ENCODE data around the gene HOXA3. TPM values are rescaled to one million over a fixed set of nuclear protein-coding genes. Genes with fewer than 3 reads are reported as not detected.

HOXA3 gene
- total and polyA plus RNA-seq, 2 of the 8 experiments (the other 6 are each of a cell fraction or from before 2014, with no cell fraction given), result not detected

DNA sequence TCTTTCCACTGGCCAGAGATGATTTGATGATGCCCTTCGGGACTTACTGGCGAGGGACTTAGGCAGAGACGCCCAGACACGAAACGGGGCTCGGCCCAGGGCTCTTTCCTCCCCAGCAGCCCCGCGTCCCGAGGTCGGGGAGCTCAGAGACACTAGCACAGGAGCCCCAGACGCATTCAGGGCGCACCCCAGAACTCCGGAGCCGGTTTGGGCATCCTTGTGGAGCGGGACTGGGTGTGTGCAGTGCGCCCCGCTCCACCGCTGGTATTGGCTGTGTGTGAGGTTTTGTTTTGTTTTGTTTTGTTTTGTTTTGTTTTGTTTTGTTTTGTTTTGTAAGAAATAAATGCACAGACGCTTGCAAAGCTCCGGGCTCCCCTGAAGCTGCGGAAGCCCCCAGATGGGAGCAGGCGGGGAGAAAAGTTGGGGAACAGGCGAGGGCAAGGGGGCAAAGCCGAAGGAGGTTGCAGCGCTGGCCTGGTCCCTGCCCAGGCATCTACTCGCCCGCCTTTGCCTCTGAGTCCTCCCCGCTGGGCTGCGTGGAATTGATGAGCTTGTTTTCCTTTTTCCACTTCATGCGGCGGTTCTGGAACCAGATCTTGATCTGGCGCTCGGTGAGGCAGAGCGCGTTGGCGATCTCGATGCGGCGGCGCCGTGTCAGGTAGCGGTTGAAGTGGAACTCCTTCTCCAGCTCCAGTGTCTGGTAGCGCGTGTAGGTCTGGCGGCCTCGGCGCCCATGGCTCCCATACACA lies 7.0 kb downstream of the HOXA3 start:
- FAIRE-seq, result no peak
- no peak overlapping the region for H3K56ac ChIP-seq (replicated peaks; ENCODE audit: insufficient read length, low read depth, low read length)
- H2BK15ac ChIP-seq (ENCODE audit: low read length), result no peak overlapping the region
- ChIA-PET POLR2A (ENCODE audit: partially characterized antibody) (no interaction called here), CTCF (ENCODE audit: partially characterized antibody) (interaction anchor here (0.8 to 12.5 kb wide), 19 partner anchors 8 to 1248 kb away, joined by 3 to 123 read pairs (median 14); partner anchors contain the start of genes HOXA1, HOXA10, HOXA3 and HOXA9)
- peaks cover 0 to 3% of the 10 kb centered on the region in 2 experiments; a peak in 1 of 4 replicates for H3K9me3 ChIP-seq (ENCODE audit: insufficient read depth in 2 of 2, low read depth in 1 of 2, low read length in 1 of 2)
- no peaks in the 10 kb centered on the region for H3K79me2 ChIP-seq (ENCODE audit: control insufficient read depth in 1 of 2, insufficient read depth in 2 of 2, low read length in 2 of 2)
- H3K18ac ChIP-seq (ENCODE audit: extremely low read depth, low read length), result no peak overlapping the region
- no peak overlapping the region for H2BK20ac ChIP-seq (ENCODE audit: low read length)
- peaks cover 9% of the 10 kb centered on the region for H3K23me2 ChIP-seq (ENCODE audit: low read depth, low read length)
- H3K4ac ChIP-seq (replicated peaks; ENCODE audit: insufficient read length, low read depth, low read length), result no peak overlapping the region
- no peaks in the 10 kb centered on the region for H3K79me1 ChIP-seq (ENCODE audit: low read depth, low read length)
- no peak overlapping the region for H3K14ac ChIP-seq (ENCODE audit: insufficient read length)
- no peak overlapping the region for H4K5ac ChIP-seq (ENCODE audit: insufficient read length, low read depth, low read length)
- H3K23ac ChIP-seq (ENCODE audit: insufficient read length), result no peak overlapping the region
- peaks cover 0 to 9% (median 5%) of the 10 kb centered on the region in 4 experiments; a peak in 5 of 7 replicates for H3K4me1 ChIP-seq (replicated peaks in 1 of 4; ENCODE audit: control insufficient read depth in 3 of 4, insufficient read depth in 4 of 4, low read length in 3 of 4)
- H3K27ac ChIP-seq (ENCODE audit: low read depth, low read length), result no peak overlapping the region
- peaks cover 0 to 6% (median 0%) of the 10 kb centered on the region in 4 experiments; a peak in 1 of 8 replicates for H3K36me3 ChIP-seq (ENCODE audit: control insufficient read depth in 2 of 4, insufficient read depth in 4 of 4, low read length in 3 of 4)
- no peak overlapping the region for H2BK120ac ChIP-seq (replicated peaks; ENCODE audit: low read depth, low read length)
- no peak overlapping the region for H3K4me3 ChIP-seq (ENCODE audit: extremely low read depth in 1 of 4, insufficient read depth in 2 of 4, low read depth in 3 of 4, low read length in 4 of 4)
- no peak overlapping the region for H2AK5ac ChIP-seq (ENCODE audit: low read depth, low read length)
- H4K20me1 ChIP-seq (replicated peaks in 1 of 2; ENCODE audit: control insufficient read depth in 1 of 2, insufficient read depth in 2 of 2, low read length in 2 of 2), result peaks cover 26 to 33% of the 10 kb centered on the region in 2 experiments
- no peak overlapping the region for H4K91ac ChIP-seq (replicated peaks; ENCODE audit: insufficient read length, low read length)
- H2BK12ac ChIP-seq (ENCODE audit: low read depth, low read length), result no peak overlapping the region
- DNase-seq (ENCODE audit: low read depth in 1 of 2, low spot score in 2 of 2), result peak in 1 of 2 experiments; percentile 51
- no peak overlapping the region for H3K9ac ChIP-seq (replicated peaks in 1 of 4; ENCODE audit: extremely low read depth in 1 of 4, low read depth in 3 of 4, low read length in 3 of 4)
- H3K27me3 ChIP-seq (replicated peaks in 1 of 4; ENCODE audit: control insufficient read depth in 3 of 4, extremely low read depth in 1 of 4, insufficient read depth in 3 of 4, low read length in 3 of 4), result peaks cover 96 to 100% (median 99%) of the 10 kb centered on the region in 4 experiments
- H2BK5ac ChIP-seq (ENCODE audit: low read depth, low read length), result no peak overlapping the region
- no peak overlapping the region for H4K8ac ChIP-seq (ENCODE audit: extremely low read depth, insufficient read depth, low read length)
- WGBS, 2 experiments (ENCODE audit: extremely low coverage in 1 of 2, insufficient coverage in 1 of 2, insufficient read length in 1 of 2, insufficient replicate concordance in 2 of 2, low coverage in 1 of 2, low lambda C conversion rate in 2 of 2, missing lambda C conversion rate in 1 of 2), result 37% methylated on average over 47 of the region's 47 CpGs; no CpG with 5 or more reads in 1 of the 2 experiments
- H2AFZ ChIP-seq (ENCODE audit: low read length), result no peak overlapping the region
- no peak overlapping the region for H3K4me2 ChIP-seq (ENCODE audit: insufficient read depth in 1 of 2, low read depth in 2 of 2, low read length in 2 of 2)
- TF ChIP-seq HDAC2 (IDR thresholded peaks at IDR 0.05; ENCODE audit: borderline replicate concordance in 1 of 2, low read depth in 2 of 2, low read length in 2 of 2) (no peak), BRCA1 (IDR thresholded peaks at IDR 0.05; ENCODE audit: low read depth, low read length) (no peak), SIX5 (IDR thresholded peaks at IDR 0.05; ENCODE audit: low read depth, low read length) (no peak), JUND (IDR thresholded peaks at IDR 0.05; ENCODE audit: low read length) (no peak), POLR2AphosphoS5 (IDR thresholded peaks at IDR 0.05; ENCODE audit: low read depth, low read length) (no peak), EGR1 (IDR thresholded peaks at IDR 0.05; ENCODE audit: borderline replicate concordance, low read depth, low read length) (no peak), SUZ12 (IDR thresholded peaks at IDR 0.05; ENCODE audit: low read length) (peak; percentile 97), RBBP5 (IDR thresholded peaks at IDR 0.05; ENCODE audit: borderline replicate concordance, low read depth, low read length) (no peak), TAF7 (optimal IDR thresholded peaks at IDR 0.05; ENCODE audit: borderline replicate concordance, low read depth, low read length) (no peak), CTBP2 (IDR thresholded peaks at IDR 0.05; ENCODE audit: borderline replicate concordance, insufficient read depth, insufficient read length, low read length) (no peak), SRF (IDR thresholded peaks at IDR 0.05; ENCODE audit: low read depth, low read length) (no peak), CHD1 (IDR thresholded peaks at IDR 0.05; ENCODE audit: low read depth, low read length) (no peak)
